Measurements from ENCODE around the gene TRIML2. TPM values are rescaled to one million over a fixed set of nuclear protein-coding genes. Genes with fewer than 3 reads are reported as not detected.
"Not testable (repeated sequence)": the region's sequence is repeated elsewhere in the genome, so short reads cannot be mapped to it uniquely, and the experiment has no call there.

Gene TRIML2
- total RNA-seq, 1 donor from 2014 or later, result not detected

GRCh38 chr4:188061083-188061482 is 48.3 kb downstream of the TRIML2 start:
- intact Hi-C loops (cut with DNase I), result no loop called here
- Histone ChIP-seq H3K36me3 (no peaks in the 10 kb centered on the region), H3K4me1 (no peaks in the 10 kb centered on the region), H3K9me3 (no peaks in the 10 kb centered on the region), H3K27ac (no peak overlapping the region), H3K4me3 (no peak overlapping the region), H3K27me3 (no peaks in the 10 kb centered on the region)
- ATAC-seq (no peak), DNase-seq (no peak)
- TF ChIP-seq CTCF (IDR thresholded peaks at IDR 0.05), result no peak

GRCh38 chr4:188053302-188053701 is 56.1 kb downstream of the TRIML2 start:
- no peak overlapping the region for H3K27ac ChIP-seq
- no peaks in the 10 kb centered on the region for H3K36me3 ChIP-seq
- no peaks in the 10 kb centered on the region for H3K27me3 ChIP-seq
- no peak for DNase-seq
- H3K9me3 ChIP-seq, result no peaks in the 10 kb centered on the region
- H3K4me1 ChIP-seq, result no peaks in the 10 kb centered on the region
- intact Hi-C loops (cut with DNase I), result no loop called here
- TF ChIP-seq CTCF (IDR thresholded peaks at IDR 0.05), result no peak
- H3K4me3 ChIP-seq, result no peak overlapping the region
- ATAC-seq, result no peak

- Histone ChIP-seq H3K9me3 (no peaks in the 10 kb centered on the region), H3K4me3 (no peak overlapping the region), H3K27ac (no peak overlapping the region), H3K4me1 (no peaks in the 10 kb centered on the region), H3K36me3 (no peaks in the 10 kb centered on the region), H3K27me3 (no peaks in the 10 kb centered on the region)
- DNase-seq (no peak), ATAC-seq (no peak)
- intact Hi-C loops (cut with DNase I), result no loop called here
- TF ChIP-seq CTCF (IDR thresholded peaks at IDR 0.05), result no peak
Measured at GRCh38 chr4:188046657-188047056, 62.7 kb downstream of the TRIML2 start.

GRCh38 chr4:188045461-188045860 is 63.9 kb downstream of the TRIML2 start:
- not testable (repeated sequence) for ATAC-seq

GRCh38 chr4:188043154-188043553 is 66.2 kb downstream of the TRIML2 start:
- intact Hi-C loops (cut with DNase I), result no loop called here
- no peaks in the 10 kb centered on the region for H3K9me3 ChIP-seq
- ATAC-seq, result no peak
- no peak for TF ChIP-seq CTCF (IDR thresholded peaks at IDR 0.05)
- no peak overlapping the region for H3K4me3 ChIP-seq
- no peaks in the 10 kb centered on the region for H3K36me3 ChIP-seq
- no peak for DNase-seq
- no peaks in the 10 kb centered on the region for H3K4me1 ChIP-seq
- H3K27ac ChIP-seq, result no peak overlapping the region
- no peaks in the 10 kb centered on the region for H3K27me3 ChIP-seq

More at GRCh38 chr4:188045461-188045860, 63.9 kb downstream of the TRIML2 start:
- H3K27me3 ChIP-seq; H3K27ac ChIP-seq; intact Hi-C loops (cut with DNase I); H3K36me3 ChIP-seq; H3K9me3 ChIP-seq; DNase-seq; H3K4me3 ChIP-seq; H3K4me1 ChIP-seq: not testable (repeated sequence)

GRCh38 chr4:188042191-188042590 is 67.2 kb downstream of the TRIML2 start:
- Histone ChIP-seq H3K27ac (no peak overlapping the region), H3K4me1 (no peaks in the 10 kb centered on the region), H3K4me3 (no peak overlapping the region), H3K27me3 (no peaks in the 10 kb centered on the region), H3K9me3 (no peaks in the 10 kb centered on the region), H3K36me3 (no peaks in the 10 kb centered on the region)
- TF ChIP-seq CTCF (IDR thresholded peaks at IDR 0.05), result no peak
- no peak for DNase-seq
- intact Hi-C loops (cut with DNase I), result no loop called here
- ATAC-seq, result no peak

Data from upper lobe of right lung (tissue), 1 donor.